Hepatocyte (in vitro differentiated cells): ENCODE results near the gene KCNQ1. TPM values are rescaled to one million over a fixed set of nuclear protein-coding genes. Genes with fewer than 3 reads are reported as not detected.

Source experiments
- DNase-seq: peaks from one replicate; pipeline ENCODE4 v3.0.0-alpha.2; 2016; ENCODE audit warnings: low spot score
- H2AFZ ChIP-seq: fragments of 200-600 bp; sonication (generic); 2 replicates; pipeline ENCODE4 v1.6.0; 2016; ENCODE audit warnings: antibody characterized with exemption, mild to moderate bottlenecking
- H3K27ac ChIP-seq: fragments of 200-600 bp; sonication (generic); 2 replicates; pipeline ENCODE4 v1.5.1; 2016; ENCODE audit warnings: mild to moderate bottlenecking
- H3K27me3 ChIP-seq: fragments of 200-600 bp; sonication (generic); 2 replicates; pipeline ENCODE4 v1.6.1; 2016
- H3K36me3 ChIP-seq: fragments of 200-600 bp; sonication (generic); replicated peaks from 2 replicates; pipeline ENCODE4 v1.5.1; 2016; ENCODE audit warnings: low read depth; ENCODE audit not compliant: insufficient read depth
- H3K4me1 ChIP-seq: fragments of 200-600 bp; sonication (generic); 2 replicates; pipeline ENCODE4 v1.5.1; 2016; ENCODE audit warnings: mild to moderate bottlenecking, moderate library complexity; ENCODE audit not compliant: insufficient read depth
- H3K4me2 ChIP-seq: fragments of 200-600 bp; sonication (generic); 2 replicates; pipeline ENCODE4 v1.6.0; 2016
- H3K4me3 ChIP-seq: fragments of 200-600 bp; sonication (generic); 2 replicates; pipeline ENCODE4 v1.5.1; 2016; ENCODE audit warnings: mild to moderate bottlenecking
- H3K79me2 ChIP-seq: fragments of 200-600 bp; sonication (generic); 2 replicates; pipeline ENCODE4 v1.6.0; 2017; ENCODE audit warnings: mild to moderate bottlenecking
- H3K9me2 ChIP-seq: fragments of 200-600 bp; sonication (generic); replicated peaks from 2 replicates; pipeline ENCODE4 v1.6.0; 2017; ENCODE audit warnings: mild to moderate bottlenecking; ENCODE audit not compliant: insufficient read depth
- H3K9me3 ChIP-seq: fragments of 200-600 bp; sonication (generic); 2 replicates; pipeline ENCODE4 v1.5.1; 2016; ENCODE audit warnings: low read depth, mild to moderate bottlenecking
- H4K20me1 ChIP-seq: fragments of 200-600 bp; sonication (generic); 2 replicates; pipeline ENCODE4 v1.6.0; 2016; ENCODE audit warnings: mild to moderate bottlenecking; ENCODE audit not compliant: insufficient read depth, poor library complexity, severe bottlenecking
- EZH2 ChIP-seq: fragments of 200-600 bp; sonication (generic); IDR thresholded peaks from 2 replicates; pipeline ENCODE4 v1.6.1; 2016; ENCODE audit warnings: antibody characterized with exemption, mild to moderate bottlenecking, borderline replicate concordance
- EZH2phosphoT487 ChIP-seq: fragments of 200-600 bp; sonication (generic); IDR thresholded peaks from one replicate; pipeline ENCODE4 v1.6.1; 2018; ENCODE audit warnings: antibody characterized with exemption, mild to moderate bottlenecking, low read depth, moderate library complexity; ENCODE audit not compliant: unreplicated experiment, severe bottlenecking
- WGBS: methylation state at CpG from one replicate; pipeline ENCODE4 v1.1.6; 2016; ENCODE audit warnings: low lambda C conversion rate; ENCODE audit errors: missing lambda C conversion rate; 5-methylcytosine and 5-hydroxymethylcytosine counted together
- polyA plus RNA-seq: library from polyadenylated mRNA; unstranded; fragments of >200 nt; fragmentation: Nextera tagmentation; extraction: Ambion mirVana; gene quantifications from 2 replicates; pipeline ENCODE4 v1.2.1, GENCODE V29; 2016
- total RNA-seq: library from RNA; depleted of rRNA; stranded (reverse); fragments of >200 nt; gene quantifications from 2 replicates; pipeline ENCODE4 v1.2.3, GENCODE V29; 2014
- TF ChIP-seq, protein P1 (sequence below): fragments of 200-600 bp; sonication (generic); IDR thresholded peaks from 2 replicates; pipeline ENCODE4 v1.5.1; 2016; ENCODE audit warnings: antibody characterized with exemption, mild to moderate bottlenecking; ENCODE audit not compliant: poor library complexity

KCNQ1 gene
- total and polyA plus RNA-seq, 2 experiments from 2014 or later = 1.8 to 6.4 TPM

GRCh38 chr11:2459796-2460531, 15.2 kb downstream of the KCNQ1 start:
- Histone ChIP-seq H3K9me2 (no peaks in the 10 kb centered on the region), H3K27me3 (no peaks in the 10 kb centered on the region), H3K4me3 (no peak overlapping the region), H3K4me2 (no peak overlapping the region), H3K79me2 (no peaks in the 10 kb centered on the region), H4K20me1 (no peaks in the 10 kb centered on the region), H3K4me1 (peaks cover 20% of the 10 kb centered on the region), H3K9me3 (no peaks in the 10 kb centered on the region), H2AFZ (no peak overlapping the region), H3K27ac (no peak overlapping the region), H3K36me3 (no peaks in the 10 kb centered on the region)
- whole genome bisulfite sequencing = 90% methylated on average over 12 of the region's 13 CpGs
- TF ChIP-seq EZH2phosphoT487 (no peak), EZH2 (no peak)
- TF ChIP-seq, protein P1, sequence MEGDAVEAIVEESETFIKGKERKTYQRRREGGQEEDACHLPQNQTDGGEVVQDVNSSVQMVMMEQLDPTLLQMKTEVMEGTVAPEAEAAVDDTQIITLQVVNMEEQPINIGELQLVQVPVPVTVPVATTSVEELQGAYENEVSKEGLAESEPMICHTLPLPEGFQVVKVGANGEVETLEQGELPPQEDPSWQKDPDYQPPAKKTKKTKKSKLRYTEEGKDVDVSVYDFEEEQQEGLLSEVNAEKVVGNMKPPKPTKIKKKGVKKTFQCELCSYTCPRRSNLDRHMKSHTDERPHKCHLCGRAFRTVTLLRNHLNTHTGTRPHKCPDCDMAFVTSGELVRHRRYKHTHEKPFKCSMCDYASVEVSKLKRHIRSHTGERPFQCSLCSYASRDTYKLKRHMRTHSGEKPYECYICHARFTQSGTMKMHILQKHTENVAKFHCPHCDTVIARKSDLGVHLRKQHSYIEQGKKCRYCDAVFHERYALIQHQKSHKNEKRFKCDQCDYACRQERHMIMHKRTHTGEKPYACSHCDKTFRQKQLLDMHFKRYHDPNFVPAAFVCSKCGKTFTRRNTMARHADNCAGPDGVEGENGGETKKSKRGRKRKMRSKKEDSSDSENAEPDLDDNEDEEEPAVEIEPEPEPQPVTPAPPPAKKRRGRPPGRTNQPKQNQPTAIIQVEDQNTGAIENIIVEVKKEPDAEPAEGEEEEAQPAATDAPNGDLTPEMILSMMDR = no peak
- no peak for DNase-seq

DNA sequence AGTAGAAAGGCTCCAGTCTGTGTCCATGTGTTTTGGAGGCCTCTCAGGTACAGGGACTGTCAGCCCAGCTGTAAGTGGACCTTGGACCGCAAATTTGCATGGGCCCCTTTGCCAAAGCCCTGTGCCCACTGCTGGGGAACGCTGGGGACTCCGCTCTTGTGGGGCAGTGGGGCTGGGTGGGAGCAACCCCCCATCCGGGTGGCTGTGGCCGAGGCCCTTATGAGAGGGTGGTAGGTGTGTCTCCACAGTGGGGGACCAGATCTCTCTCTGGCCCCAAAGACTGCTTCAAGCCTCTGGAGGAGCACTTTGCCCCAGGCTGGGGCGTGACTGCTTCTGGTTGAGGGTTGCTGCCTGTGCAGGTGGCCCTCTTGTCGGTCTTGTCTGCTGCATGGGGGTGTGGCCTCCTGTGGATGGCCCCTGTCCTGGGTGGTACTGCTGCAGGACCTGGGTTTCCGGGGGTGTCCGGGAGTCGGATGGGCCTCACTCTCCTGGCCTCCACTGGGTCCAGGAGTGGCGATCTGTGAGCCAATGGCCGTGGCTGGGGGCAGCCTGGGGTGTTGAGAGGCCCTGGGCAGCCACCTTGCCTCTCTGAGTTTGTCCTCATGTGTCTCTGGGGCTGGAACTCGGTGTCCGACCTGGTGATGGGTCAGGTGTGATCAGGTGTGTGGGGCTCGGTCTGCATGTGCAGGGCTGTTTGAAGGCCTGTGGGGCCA, 15.9 kb downstream of the KCNQ1 start:
- Histone ChIP-seq H3K36me3 (no peaks in the 10 kb centered on the region), H3K4me1 (peaks cover 20% of the 10 kb centered on the region), H3K4me2 (no peak overlapping the region), H3K79me2 (no peaks in the 10 kb centered on the region), H3K27ac (peak overlapping the region; percentile 42), H2AFZ (no peak overlapping the region), H3K9me3 (no peaks in the 10 kb centered on the region), H3K27me3 (no peaks in the 10 kb centered on the region), H3K4me3 (no peak overlapping the region), H4K20me1 (no peaks in the 10 kb centered on the region), H3K9me2 (no peaks in the 10 kb centered on the region)
- TF ChIP-seq, protein P1 = no peak
- TF ChIP-seq EZH2 (no peak), EZH2phosphoT487 (no peak)
- no peak for DNase-seq
- WGBS = 84% methylated on average over 15 of the region's 15 CpGs

DNA sequence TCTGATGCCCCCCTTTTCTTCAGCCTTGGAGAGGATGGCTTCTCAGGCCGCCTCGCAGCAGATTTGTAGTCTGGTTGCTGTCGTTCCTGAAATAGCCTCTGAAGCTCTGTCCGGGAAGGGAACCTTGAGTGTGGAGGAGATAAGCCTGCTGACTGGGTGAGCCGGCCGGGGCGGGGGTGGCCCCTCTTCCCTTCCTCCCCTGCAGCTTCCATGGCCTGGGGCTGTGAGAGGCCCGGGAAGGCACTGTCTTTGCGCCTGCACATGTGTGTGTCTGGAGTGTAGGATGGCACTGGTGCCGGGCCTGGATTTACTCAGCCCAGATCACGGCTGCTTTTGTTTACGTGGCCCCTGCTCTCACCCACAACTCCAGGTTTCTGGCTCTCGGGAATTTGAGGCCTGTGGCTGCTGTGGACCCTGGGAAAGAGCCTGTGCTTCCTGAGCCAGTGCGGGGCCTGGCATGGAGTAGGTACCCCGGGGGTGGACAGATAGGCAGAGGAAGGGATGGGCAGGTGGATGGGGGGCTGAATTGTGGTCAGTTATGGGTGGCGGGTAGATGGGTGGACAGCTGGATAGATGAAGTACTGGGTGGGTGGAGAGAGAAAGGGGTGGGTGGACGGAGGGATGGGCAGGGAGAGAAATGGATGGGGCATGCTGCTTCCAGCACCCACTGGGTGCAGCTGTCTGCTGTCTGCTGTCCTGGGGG, 16.6 kb downstream of the KCNQ1 start:
- Histone ChIP-seq H3K4me2 (no peak overlapping the region), H3K4me1 (peaks cover 20% of the 10 kb centered on the region)

More for the DNA sequence above, 16.6 kb downstream of the KCNQ1 start:
- Histone ChIP-seq H3K36me3 (no peaks in the 10 kb centered on the region), H3K9me3 (no peaks in the 10 kb centered on the region), H3K79me2 (no peaks in the 10 kb centered on the region), H3K27me3 (no peaks in the 10 kb centered on the region), H3K4me3 (no peak overlapping the region), H2AFZ (no peak overlapping the region), H3K27ac (peak overlapping the region; percentile 42), H4K20me1 (no peaks in the 10 kb centered on the region), H3K9me2 (no peaks in the 10 kb centered on the region)
- DNase-seq = no peak
- 57% methylated on average over 16 of the region's 17 CpGs for WGBS
- TF ChIP-seq EZH2 (no peak), EZH2phosphoT487 (no peak)
- TF ChIP-seq, protein P1 = no peak
